GM18517 (cell line): Measurements from ENCODE around the gene TCF4.

Experiments
- ATAC-seq: cut with Tn5 transposase; IDR thresholded peaks from one replicate; pipeline ENCODE4 v1.9.1; 2021; ENCODE audit warnings: mild to moderate bottlenecking, moderate library complexity; ENCODE audit not compliant: unreplicated experiment

The TCF4 gene

DNA sequence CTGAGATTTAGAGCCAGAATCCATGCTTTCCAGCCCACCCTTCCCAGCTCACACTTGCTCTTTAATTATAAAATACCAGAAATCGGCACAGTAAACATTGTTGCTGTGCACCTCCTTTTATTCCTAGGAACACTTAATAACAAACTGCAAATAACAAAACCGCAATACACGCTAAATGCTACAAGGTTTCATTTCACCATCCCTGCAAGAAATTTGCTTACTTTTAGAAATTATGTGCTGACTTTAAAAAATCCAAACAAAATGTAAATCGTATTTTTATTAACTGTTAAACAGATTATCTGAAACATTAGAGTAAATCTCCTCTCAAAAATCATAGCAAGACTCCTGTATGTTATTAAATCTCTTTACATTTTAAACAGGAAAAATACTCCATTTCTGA is 79.3 kb downstream of the TCF4 start:
- ATAC-seq, result no peak

DNA sequence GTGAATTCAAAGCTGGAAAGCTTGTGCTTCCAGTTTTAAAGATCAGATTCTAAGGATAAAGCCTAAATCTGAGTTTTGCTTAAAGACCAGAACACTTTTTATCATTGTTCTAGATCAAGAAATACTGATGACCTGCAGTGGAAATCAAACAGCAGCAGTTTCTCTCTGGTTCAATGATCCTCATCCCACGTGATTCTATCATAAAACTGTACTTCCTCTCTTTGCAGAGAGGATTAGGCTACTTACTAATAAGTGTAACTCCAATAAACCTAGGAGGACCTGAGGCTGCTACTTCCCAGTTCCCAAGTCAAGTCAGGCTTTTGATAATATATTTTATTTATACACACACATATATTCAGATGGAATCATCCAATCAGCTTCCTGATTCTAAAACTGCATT is 81.9 kb downstream of the TCF4 start:
- ATAC-seq, result no peak

DNA sequence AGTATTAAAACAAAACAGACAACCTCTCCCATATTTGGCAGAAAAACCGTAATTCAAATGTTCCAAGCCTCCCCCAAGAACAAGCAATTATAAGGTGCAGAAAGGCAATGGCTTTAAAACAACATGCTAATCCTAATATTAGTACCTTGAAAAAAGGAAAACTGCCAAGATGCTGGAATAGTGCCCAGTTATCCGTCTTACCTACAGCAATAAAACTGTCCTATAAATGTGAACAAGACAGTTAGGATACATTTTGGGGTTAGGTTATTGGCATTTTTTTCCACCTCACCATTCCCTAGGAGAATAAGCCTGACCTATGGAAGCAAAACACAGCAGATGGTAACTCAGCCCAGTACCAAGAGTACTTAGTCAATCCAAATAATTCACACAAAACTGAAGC is 83.2 kb downstream of the TCF4 start:
- ATAC-seq, result no peak

DNA sequence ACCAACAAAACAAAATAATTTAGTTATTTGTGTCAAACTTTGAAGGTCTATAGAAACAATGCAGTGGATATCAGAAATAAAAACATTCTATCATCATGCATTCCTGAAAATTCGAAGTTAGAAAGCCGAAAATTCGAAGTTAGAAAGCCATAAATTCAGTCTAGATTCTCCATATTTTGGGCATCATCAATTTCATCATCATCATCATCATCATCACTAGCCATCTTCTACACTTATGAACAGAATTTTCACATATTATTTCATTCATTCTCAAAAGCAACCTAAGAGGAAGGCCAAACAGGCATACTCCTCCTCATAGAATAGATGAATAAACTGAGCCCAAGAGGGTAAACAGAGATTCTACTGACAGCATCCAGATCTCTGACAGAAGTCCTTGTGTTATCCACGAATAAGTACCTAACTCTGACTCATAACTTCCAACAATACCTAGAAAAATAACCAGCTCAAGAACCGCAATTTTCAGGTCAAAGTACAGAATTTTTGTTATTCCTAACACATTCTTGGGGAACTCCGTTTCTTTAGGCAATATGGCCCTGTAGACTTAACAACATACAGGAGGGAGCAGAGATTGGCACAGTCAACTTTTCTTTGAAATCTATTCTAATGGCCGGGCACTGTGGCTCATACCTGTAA is 84.7 kb downstream of the TCF4 start:
- no peak for ATAC-seq

DNA sequence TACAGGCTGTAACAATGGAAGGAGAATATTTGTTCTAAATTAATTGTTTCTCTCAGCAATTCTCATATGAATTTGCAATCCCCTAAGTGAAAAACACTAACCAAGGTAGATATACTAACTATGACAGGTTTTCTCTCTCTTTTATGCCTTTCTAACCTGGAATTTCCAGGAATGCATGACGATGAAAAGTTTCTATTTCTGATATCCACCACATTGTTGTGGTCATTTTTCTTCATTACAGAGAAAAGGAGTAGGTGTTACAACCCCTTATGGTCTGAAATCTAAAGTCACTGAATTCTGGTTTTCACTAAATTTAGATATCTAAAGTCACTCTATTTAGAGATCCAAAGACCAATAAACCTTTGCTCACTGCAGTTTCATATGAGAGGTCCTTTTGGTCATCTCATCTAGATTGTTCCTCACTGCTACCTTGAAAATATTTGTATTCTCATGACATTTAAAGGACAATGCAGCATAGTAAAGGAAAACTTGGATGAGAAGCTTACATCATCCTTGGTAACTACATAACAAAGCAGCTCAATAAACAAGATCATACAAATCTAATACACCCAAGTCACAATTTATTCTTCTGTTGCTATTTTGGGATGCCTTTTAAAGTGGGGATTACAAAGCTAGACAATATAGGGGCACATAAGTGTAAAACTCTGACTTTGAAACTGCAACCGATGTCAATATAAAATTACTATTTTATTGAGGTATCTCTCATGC is 85.8 kb downstream of the TCF4 start:
- ATAC-seq, result no peak

DNA sequence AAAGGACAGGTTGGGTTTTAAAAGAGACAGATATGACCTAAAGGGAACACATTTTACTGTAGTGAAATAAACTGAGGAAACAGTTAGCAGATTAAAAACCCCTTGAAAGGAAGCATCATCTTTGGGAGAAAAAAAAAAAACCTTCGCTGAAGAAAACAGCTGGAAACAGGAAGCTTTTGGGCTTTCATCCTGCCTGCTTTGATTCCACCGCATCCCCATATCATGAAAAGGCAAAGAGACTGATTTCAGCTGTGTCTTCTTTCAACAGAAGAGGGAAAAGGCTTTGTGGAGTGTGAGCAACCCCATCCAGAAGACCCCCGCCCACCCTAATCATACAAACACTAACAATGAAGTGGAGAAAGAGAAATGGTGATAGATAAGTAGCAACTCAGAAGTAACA is 86.4 kb downstream of the TCF4 start:
- no peak for ATAC-seq

DNA sequence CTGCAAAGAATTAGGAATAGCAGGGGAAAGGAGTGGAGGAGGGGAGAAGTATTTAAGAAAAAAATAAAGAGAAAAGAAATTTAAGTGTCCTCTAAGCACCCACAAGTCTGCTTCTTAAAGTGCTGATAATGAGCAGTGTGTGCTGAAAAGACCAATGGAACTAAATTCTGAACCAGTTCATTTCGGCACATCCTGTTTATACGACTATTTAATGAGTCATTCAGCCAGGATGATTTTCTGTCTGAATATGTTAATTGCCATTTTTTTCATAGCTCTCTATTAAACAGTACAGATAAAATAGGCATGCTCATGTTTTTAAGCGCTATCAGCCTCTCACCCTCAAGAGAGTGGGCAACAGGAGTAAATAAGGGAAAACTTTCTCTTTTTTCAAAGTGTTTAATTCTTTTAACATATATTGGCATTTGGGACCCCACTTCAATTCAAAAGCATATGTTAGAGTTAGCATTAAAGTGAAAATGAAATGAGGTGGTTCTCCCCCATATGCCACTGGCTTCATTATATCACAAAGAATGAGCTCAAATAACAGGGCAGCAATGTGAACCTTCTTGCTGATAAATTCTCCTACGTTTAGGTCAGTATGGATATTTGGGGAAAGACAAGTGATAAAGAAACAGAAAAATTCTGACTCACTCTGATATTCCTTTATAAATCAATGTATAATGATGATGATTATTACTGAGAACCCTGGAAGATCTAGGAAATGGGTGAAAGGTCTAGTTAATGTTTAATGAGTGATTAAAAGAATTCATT is 87.5 kb downstream of the TCF4 start:
- ATAC-seq, result no peak

DNA sequence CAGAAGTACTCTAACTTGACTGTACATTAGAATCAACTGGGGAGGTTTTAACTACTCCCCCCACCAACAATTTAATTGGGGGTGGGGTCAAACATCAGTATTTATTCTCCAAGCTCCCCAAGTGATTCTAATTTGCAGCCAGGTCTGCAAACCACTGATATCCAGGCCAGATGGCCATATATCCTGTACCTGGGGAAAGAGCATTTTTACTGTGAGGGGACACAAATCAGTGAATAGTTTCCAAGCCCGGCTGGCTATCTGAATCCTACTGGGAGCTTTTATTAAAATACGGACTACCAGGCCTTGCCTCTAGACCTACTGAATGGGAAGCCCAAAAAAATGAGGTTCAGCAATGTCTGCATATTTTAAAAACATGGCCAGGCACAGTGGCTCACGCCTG is 88.5 kb downstream of the TCF4 start:
- no peak for ATAC-seq

DNA sequence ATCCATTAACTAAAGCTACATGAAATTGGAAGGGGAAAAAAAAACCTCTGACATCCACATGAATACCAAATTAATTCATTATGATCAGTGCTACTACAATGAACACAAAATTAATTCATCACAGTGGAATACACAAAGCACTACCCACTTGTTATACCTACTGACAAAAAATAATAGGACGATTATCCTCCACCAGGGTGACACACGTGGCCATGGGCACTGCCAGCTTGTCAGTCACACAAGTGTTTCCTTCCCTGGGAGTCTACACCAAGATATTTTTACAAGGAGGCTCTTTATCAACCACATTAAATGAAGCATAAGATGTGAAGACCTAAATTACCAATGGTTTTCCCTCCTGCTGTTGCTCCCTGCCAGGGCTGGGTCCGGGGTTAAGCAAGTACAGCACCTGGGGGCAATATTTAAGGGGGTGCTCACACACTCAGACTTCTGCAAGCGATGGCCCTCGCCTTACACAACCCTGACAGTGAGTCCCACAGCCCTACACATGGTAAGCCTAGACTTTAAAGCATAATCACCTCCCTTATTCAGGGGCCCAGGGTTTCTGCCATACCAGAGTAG is 90.1 kb downstream of the TCF4 start:
- ATAC-seq, result no peak

DNA sequence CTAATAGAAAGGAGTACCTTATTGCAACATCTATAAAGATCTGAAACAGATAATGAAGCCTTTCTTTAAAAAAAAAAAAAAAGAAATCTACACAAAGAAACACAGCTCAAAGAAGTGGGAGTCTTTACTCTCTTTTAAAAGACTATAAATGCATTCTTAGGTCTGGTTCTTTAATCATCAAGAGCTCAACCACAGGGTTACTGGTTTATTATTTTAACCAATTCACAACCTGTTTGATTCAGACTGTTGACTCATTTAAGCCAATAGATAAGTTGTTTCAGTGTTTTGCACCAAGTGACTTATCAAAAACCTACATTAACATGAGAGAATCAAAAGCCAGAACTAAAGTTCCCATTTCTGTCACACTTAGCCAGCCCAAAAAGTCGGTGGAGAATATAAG is 93.1 kb downstream of the TCF4 start:
- ATAC-seq, result no peak

DNA sequence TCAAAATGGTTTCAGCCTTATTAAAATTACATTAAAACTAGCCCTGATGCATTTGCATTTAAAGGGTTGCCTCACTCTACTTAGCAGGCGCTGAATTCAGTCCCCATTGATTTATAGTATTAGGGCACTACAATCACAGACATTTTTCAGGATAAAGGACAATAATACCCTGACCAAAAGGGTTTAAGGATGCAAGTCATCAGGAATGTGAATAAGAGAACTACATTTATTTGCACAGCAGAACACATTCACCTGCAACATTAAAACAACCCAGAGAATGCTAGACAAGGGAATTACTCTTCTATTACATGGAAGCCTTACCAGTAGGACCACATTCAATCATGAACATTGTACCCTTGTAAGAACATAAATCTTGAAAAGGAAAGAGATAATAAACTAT is 93.6 kb downstream of the TCF4 start:
- ATAC-seq, result no peak

DNA sequence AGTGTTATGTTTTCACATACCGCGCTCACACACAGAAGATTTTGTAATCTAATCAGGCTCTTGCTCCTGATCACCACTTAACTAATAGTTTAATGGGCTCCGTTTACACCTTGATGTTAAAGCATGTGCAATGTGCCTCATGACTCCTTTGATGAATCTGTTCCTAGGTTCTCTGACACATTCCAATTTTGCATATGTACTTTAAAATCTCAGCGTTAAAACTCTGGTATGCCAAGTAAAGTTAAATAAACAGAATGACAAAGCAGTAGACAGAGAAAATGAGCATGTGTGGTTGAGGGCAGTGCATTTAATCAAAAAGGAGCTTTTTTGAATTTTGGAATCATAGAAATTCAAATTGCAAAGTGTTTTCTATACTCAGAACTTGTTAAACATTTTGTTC is 96.4 kb downstream of the TCF4 start:
- ATAC-seq, result no peak

DNA sequence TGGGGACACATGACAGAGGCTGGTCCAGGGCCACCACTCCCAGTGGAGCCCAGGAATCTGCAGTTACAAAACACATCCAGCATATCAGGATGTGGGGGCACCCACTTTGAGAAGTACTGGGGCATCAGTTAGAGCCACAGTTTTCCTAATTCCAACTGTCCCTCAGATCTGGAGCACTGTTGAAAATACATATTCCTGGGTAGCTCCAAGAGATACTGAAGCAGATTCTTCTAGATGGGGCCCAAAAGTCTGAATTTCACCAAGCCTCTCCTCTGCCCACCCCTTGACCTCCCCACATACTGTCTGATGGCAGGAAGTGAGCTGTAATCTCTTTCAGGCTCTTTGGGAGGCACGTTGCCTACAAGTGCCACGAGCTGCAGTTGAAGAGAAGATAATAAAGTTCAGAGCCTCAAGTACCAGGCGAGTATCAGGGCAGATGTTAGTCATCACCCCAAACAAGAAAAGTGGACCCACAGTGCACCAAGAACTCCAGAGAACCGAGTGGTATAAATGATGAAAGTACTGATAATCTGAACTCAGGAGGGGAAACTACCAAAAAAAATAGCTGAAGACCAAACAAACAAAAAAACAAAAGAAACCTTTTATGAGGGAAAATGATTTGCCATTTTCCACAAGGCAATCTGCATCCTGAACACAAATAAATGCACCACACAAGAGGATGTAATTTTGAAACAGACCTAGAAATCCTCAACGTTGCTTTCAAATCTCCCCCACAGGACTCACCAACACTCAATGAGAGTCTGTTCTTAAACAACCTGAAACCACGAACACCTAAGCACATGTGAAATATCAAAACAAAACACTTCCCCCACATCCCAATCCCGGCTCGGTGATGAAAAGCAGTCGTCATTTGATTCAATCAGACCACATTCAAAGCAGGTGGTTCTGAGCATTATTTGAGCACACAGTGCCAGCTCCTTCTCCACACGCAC is 98.7 kb downstream of the TCF4 start:
- peak; percentile 55 for ATAC-seq

DNA sequence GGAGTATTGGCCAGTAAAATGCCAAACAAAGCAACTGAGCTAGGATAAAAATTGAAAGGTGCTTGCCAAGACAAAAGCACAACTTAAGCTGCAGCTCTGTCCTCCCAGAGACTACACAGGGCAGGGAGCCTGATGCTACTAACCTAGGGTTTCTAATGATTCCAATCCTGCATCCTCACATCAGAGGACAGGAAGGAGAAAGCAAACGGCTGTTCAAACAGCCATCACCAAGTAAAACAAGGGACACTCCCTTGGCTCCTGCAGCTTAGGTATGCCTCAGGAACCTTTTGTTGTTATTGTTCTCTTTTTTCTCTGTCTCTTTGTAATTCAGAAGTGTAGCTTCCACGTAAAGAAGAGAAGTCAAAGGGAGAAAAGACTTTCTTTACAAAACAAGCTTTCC is 99.5 kb downstream of the TCF4 start:
- ATAC-seq, result no peak

DNA sequence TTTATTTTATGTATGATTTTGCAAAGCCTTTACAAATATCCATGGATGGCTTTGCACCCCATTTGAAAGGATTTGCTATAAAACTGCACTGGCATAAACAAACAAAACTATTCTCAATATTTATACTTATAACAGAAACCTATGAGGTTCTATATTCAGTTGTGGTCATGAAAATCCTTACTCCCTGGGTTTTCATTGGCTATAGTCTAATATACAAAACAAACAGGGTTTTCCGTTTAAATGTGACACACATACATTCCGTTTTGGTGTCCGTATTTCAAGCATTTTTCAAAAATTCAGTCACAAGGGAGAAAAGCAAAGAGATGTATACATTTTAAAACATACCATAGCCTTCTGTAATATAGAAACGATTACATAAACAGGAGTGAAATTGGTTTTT is 100.0 kb downstream of the TCF4 start:
- no peak for ATAC-seq

DNA sequence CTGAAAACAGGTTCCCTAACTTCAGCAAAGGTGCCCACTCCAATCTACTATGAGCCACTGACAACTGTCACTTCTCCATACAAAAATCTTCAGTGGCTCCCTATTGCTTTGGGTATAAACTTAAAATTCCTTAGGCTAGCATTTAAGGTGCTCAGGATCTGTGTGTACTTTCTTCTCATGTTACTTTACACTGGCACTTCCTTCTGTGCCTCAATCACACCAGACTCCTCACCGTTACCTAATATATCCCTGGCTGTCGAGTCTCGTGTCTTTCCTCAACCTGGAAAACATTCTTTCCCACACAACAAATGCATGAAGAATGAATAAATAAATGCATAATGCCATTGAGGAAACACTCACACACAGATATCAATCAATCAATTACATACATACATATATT is 101.1 kb downstream of the TCF4 start:
- ATAC-seq, result no peak

DNA sequence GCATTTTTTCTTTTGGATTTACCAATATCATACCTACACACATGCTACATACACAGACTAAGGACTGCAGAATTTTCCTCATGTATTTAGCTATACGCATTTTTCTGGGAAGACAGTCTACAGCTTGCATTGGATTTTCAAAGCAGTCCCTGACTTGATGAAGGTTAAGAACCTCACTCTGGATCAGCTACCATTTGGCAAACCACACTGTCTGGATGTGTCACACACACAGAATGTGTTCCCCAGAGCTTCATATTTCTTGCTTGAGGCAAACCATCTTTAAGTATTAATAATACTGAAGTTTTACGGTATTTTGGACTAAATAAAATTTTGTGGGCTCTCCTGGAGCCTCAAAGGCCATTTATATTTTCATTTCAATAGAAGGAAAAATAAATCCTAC is 102.3 kb downstream of the TCF4 start:
- no peak for ATAC-seq

DNA sequence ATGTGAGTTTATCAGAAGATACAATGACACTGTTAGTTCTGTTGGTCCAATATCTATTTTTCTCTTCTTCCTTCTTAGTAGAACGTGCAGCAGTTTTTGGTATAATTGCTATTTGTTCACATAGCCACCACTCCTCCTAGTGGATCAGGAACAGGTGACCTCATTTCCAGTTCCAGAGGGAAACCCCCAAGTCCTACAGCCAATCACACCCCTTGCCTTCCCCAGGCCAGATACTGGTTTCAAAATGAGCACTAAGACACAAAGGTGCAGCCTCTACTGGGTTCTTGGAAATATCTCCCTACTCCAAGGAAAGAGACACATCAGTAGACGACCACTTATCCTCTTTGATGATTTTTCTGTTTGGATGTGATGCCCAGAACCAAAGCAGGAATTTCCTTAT is 103.2 kb downstream of the TCF4 start:
- ATAC-seq, result no peak

DNA sequence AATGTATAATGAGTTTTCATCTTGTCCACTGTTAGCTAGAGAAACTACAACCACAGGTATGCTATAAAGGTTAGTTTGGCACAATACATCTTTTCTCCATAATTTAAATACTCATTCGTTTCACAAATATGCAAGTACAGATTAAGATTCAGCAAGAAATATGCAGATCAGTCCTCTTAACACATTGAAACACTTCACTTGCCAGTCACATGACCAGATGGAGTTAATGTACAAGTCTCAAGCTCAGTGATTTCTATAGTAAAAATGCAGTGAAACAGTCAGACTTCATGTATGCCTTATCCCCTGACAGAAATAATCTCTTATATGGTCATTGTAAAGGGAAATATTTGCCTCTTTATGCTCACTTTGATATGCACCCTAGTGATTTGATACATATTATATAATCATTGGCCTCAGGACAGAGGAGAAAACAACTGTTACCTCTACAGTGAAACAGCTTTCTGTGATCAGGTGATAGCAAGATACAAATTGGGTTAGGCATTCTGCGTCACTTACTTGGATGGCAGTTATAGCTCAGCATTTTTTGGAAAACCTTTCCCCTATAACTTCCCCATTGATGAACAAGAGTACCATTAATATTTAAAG is 104.6 kb downstream of the TCF4 start:
- ATAC-seq, result no peak
